ENCODE measurements around the gene AP3M1. TPM values are rescaled to one million over a fixed set of nuclear protein-coding genes. Genes with fewer than 3 reads are reported as not detected.

The AP3M1 gene
- polyA plus RNA-seq, 3 donors: 17.5 to 32.0 (median 23.2) TPM

GRCh38 chr10:74145133-74145532 is 5.5 kb downstream of the AP3M1 start:
- intact Hi-C loops (cut with micrococcal nuclease): no loop called here
- Histone ChIP-seq H3K27ac (ENCODE audit: low read depth in 1 of 2, low read length in 2 of 2) (peak overlapping the region in 1 of 2 donors; percentile 34), H2AFZ (ENCODE audit: insufficient read depth, low read depth, low read length, poor library complexity, severe bottlenecking) (no peak overlapping the region), H4K20me1 (ENCODE audit: insufficient read depth, low read length) (peaks cover 81% of the 10 kb centered on the region), H3K4me1 (ENCODE audit: control insufficient read depth in 1 of 2, insufficient read depth in 2 of 2, low read length in 2 of 2) (peaks cover 10 to 16% of the 10 kb centered on the region in 2 donors), H3K36me3 (replicated peaks in 1 of 2; ENCODE audit: control insufficient read depth in 1 of 2, insufficient read depth in 2 of 2, low read length in 2 of 2) (peaks cover 9 to 45% of the 10 kb centered on the region in 2 donors), H3K9me3 (replicated peaks in 1 of 2; ENCODE audit: control insufficient read depth in 1 of 2, insufficient read depth in 1 of 2, low read length in 2 of 2) (no peaks in the 10 kb centered on the region), H3K79me2 (ENCODE audit: insufficient read depth, low read length) (peaks cover 100% of the 10 kb centered on the region), H3K27me3 (ENCODE audit: control insufficient read depth in 2 of 2, insufficient read depth in 2 of 2, low read length in 2 of 2) (no peaks in the 10 kb centered on the region), H3K4me3 (replicated peaks in 1 of 3; ENCODE audit: low read depth in 2 of 3, low read length in 3 of 3) (no peak overlapping the region), H3K9ac (ENCODE audit: insufficient read depth, low read length, poor library complexity, severe bottlenecking) (no peak overlapping the region), H3K4me2 (replicated peaks; ENCODE audit: extremely low read depth, low read length, poor library complexity, severe bottlenecking) (no peak overlapping the region)
- Mint-ChIP-seq H3K4me3 (no peak overlapping the region), H3K27ac (peak overlapping the region in 1 of 7 donors; percentile 76), H3K4me1 (peaks cover 18% of the 10 kb centered on the region), H3K27me3 (ENCODE audit: low read depth in 3 of 3) (peaks cover 0 to 4% (median 0%) of the 10 kb centered on the region in 3 donors), H3K9me3 (no peaks in the 10 kb centered on the region), H3K36me3 (peaks cover 13 to 33% of the 10 kb centered on the region in 2 donors)
- DNase-seq: no peak
- WGBS (ENCODE audit: insufficient coverage): no CpG with 5 or more reads among the region's 2 CpGs
- TF ChIP-seq CTCF (IDR thresholded peaks at IDR 0.05): no peak

- Histone ChIP-seq H4K20me1 (ENCODE audit: insufficient read depth, low read length) (peaks cover 78% of the 10 kb centered on the region), H3K4me1 (ENCODE audit: control insufficient read depth in 1 of 2, insufficient read depth in 2 of 2, low read length in 2 of 2) (peaks cover 0 to 4% of the 10 kb centered on the region in 2 donors), H3K27ac (ENCODE audit: low read depth in 1 of 2, low read length in 2 of 2) (no peak overlapping the region), H3K36me3 (replicated peaks in 1 of 2; ENCODE audit: control insufficient read depth in 1 of 2, insufficient read depth in 2 of 2, low read length in 2 of 2) (peaks cover 33 to 52% of the 10 kb centered on the region in 2 donors), H2AFZ (ENCODE audit: insufficient read depth, low read depth, low read length, poor library complexity, severe bottlenecking) (no peak overlapping the region), H3K4me2 (replicated peaks; ENCODE audit: extremely low read depth, low read length, poor library complexity, severe bottlenecking) (no peak overlapping the region), H3K4me3 (replicated peaks in 1 of 3; ENCODE audit: low read depth in 2 of 3, low read length in 3 of 3) (no peak overlapping the region), H3K9me3 (replicated peaks in 1 of 2; ENCODE audit: control insufficient read depth in 1 of 2, insufficient read depth in 1 of 2, low read length in 2 of 2) (no peaks in the 10 kb centered on the region), H3K79me2 (ENCODE audit: insufficient read depth, low read length) (peaks cover 82% of the 10 kb centered on the region), H3K27me3 (ENCODE audit: control insufficient read depth in 2 of 2, insufficient read depth in 2 of 2, low read length in 2 of 2) (no peaks in the 10 kb centered on the region), H3K9ac (ENCODE audit: insufficient read depth, low read length, poor library complexity, severe bottlenecking) (no peak overlapping the region)
- intact Hi-C loops (cut with micrococcal nuclease): loop anchor here in 1 of 2 donors (5.0 kb wide), 1 partner anchor 37 kb away; no protein-coding TSS in a partner anchor
- peaks cover 33 to 43% of the 10 kb centered on the region in 2 donors for H3K36me3 Mint-ChIP-seq
- no peaks in the 10 kb centered on the region for H3K9me3 Mint-ChIP-seq
- peak overlapping the region in 1 of 7 donors; percentile 69 for H3K27ac Mint-ChIP-seq
- no peaks in the 10 kb centered on the region for H3K27me3 Mint-ChIP-seq (ENCODE audit: low read depth in 3 of 3)
- no peak for TF ChIP-seq CTCF (IDR thresholded peaks at IDR 0.05)
- peaks cover 6% of the 10 kb centered on the region for H3K4me1 Mint-ChIP-seq
- no peak for DNase-seq
- no CpG with 5 or more reads among the region's 2 CpGs for WGBS (ENCODE audit: insufficient coverage)
- H3K4me3 Mint-ChIP-seq: no peak overlapping the region
These were observed 10.1 kb downstream of the AP3M1 start for GRCh38 chr10:74140553-74140952.
